ENCODE measurements around the gene POLR2L. TPM values are rescaled to one million over a fixed set of nuclear protein-coding genes. Genes with fewer than 3 reads are reported as not detected.

Gene POLR2L
- total RNA-seq, 1 donor from 2014 or later = 91.9 TPM

GRCh38 chr11:813456-814096 lies 28.8 kb downstream of the POLR2L start:
- no peak for DNase-seq (ENCODE audit: low read depth)

- DNase-seq (ENCODE audit: low read depth) = no peak
Measured at GRCh38 chr11:813072-813455, 29.3 kb downstream of the POLR2L start.

- DNase-seq (ENCODE audit: low read depth) = no peak
Measured at GRCh38 chr11:812390-812789, 29.9 kb downstream of the POLR2L start.

- peak; percentile 95 for DNase-seq (ENCODE audit: low read depth)
Measured at GRCh38 chr11:811446-812245, 30.7 kb downstream of the POLR2L start.

- no peak for DNase-seq (ENCODE audit: low read depth)
Measured at GRCh38 chr11:810040-810567, 32.2 kb downstream of the POLR2L start.

GRCh38 chr11:809287-810039 lies 32.9 kb downstream of the POLR2L start, which contains the start of gene RPLP2:
RPLP2 (plus strand) TSS chr11:809967; CDS start chr11:810235, 268 bp downstream.
- peak; percentile 98 for DNase-seq (ENCODE audit: low read depth)

- no peak for DNase-seq (ENCODE audit: low read depth)
Measured at GRCh38 chr11:808427-809286, 33.7 kb downstream of the POLR2L start.

- no peak for DNase-seq (ENCODE audit: low read depth)
Measured at GRCh38 chr11:804599-804964, 37.7 kb downstream of the POLR2L start.

GRCh38 chr11:803770-804598 lies 38.3 kb downstream of the POLR2L start:
- no peak for DNase-seq (ENCODE audit: low read depth)

- no peak for DNase-seq (ENCODE audit: low read depth)
Measured at GRCh38 chr11:803467-803742, 38.9 kb downstream of the POLR2L start.

GRCh38 chr11:802693-803466 lies 39.4 kb downstream of the POLR2L start:
- no peak for DNase-seq (ENCODE audit: low read depth)

GRCh38 chr11:802018-802617 lies 40.2 kb downstream of the POLR2L start:
- DNase-seq (ENCODE audit: low read depth) = no peak

- DNase-seq (ENCODE audit: low read depth) = no peak
Measured at GRCh38 chr11:801097-801780, 41.1 kb downstream of the POLR2L start.

- no peak for DNase-seq (ENCODE audit: low read depth)
Measured at GRCh38 chr11:800473-800872, 41.9 kb downstream of the POLR2L start.

GRCh38 chr11:799641-800316 lies 42.5 kb downstream of the POLR2L start:
- no peak for DNase-seq (ENCODE audit: low read depth)

GRCh38 chr11:798093-798713 lies 44.1 kb downstream of the POLR2L start, which contains the start of gene SLC25A22:
SLC25A22 (minus strand) TSS chr11:798281; CDS start chr11:795006, 3,275 bp downstream.
- peak; percentile 76 for DNase-seq (ENCODE audit: low read depth)
